GM19438 (cell line): Measurements from ENCODE around the gene NKX1-1.
"Not testable (repeated sequence)": the region's sequence is repeated elsewhere in the genome, so short reads cannot be mapped to it uniquely, and the experiment has no call there.

Source experiments
- ATAC-seq: cut with Tn5 transposase; IDR thresholded peaks from one replicate; pipeline ENCODE4 v1.9.1; 2021; ENCODE audit warnings: low read depth; ENCODE audit not compliant: unreplicated experiment

Gene NKX1-1

DNA sequence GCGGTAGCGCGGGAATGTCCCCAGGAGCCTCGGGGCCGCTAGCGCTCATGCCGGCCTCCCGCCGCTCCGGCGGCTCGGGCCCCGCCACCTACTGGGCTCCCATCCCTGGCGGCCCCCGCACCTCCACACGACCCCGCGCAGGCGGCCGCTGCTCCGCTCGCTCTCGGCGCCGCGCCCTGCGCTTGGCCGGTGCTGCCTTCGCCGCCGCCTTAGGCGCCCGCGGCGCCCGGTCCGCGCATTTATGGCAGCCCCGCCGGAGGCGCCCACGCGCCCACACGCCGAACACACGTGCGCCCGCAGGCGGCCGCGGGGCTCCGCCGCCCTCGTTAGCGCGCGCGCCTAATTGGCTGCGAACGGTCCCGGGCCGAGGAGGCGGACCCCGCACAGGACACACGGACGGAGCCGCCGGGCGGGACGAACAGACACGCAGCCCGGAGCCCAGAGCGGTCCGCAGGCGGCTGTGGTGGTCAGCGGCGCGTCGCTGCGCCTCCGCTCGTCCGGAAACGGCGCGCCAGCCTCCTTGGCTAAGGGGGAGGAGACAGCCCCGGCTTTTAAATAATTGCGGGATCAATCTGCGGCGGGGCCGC lies at the start of gene NKX1-1:
Gene NKX1-1, minus strand, starts transcription at position 49 of the 587 bp plus-strand sequence. Its CDS starts 0 bp downstream, at position 49.
- no peak for ATAC-seq

DNA sequence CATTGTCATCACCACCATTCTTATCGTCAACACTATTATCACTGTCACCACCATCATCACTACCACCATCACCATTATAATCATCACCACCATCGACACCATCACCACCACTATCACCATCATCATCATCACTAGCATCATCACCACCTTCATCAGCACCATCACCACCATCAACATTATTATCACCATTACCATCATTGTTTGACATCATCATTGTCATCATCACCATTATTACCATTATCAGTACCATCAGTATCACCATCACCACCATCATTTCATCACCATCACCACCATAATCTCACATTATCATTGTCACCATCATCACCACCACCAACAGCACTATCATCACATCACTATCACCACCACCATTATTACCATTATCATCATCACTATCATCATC lies 47.5 kb upstream of the NKX1-1 start:
- no peak for ATAC-seq

DNA sequence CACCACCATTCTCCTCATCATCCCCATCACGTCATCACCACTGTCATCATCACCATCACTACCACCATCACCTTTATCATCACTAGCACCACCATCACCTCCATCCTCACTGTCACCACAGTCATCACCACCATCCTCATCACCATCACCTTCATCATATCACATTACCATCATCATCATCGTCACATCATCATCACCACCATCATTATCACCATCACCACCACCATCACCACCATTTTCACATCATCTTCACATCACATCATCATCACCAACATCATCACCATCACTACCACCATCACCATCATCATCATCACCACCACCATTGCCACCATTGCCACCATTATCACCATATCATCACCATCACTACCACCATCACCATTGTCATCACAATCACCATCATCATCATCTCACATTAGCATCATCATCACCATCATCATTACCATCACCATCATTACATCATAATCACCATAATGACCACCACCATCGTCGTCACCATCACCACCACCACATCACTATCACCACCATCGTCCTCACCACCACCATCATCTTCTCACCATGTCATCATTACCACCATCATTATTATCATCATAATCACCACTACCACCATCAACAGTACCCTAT lies 46.3 kb upstream of the NKX1-1 start:
- ATAC-seq: no peak

DNA sequence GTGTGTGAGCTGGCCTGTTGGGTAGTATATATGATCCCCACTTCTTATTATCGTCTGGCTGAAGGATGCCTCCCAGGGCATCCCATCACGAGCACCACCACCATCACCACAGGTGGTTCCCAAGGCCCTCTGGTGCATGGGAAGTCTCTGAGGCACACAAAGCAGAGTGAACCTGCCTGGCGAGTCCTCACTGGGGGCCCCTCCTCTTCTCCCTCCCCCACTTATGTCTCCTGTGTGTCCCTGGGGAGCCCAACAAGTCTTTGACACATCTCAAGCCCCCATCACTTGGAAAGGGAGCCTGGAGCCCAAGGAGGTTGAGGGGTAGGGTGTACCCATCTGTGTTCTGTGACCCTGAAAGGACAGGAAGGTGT lies 45.5 kb upstream of the NKX1-1 start:
- ATAC-seq: no peak

DNA sequence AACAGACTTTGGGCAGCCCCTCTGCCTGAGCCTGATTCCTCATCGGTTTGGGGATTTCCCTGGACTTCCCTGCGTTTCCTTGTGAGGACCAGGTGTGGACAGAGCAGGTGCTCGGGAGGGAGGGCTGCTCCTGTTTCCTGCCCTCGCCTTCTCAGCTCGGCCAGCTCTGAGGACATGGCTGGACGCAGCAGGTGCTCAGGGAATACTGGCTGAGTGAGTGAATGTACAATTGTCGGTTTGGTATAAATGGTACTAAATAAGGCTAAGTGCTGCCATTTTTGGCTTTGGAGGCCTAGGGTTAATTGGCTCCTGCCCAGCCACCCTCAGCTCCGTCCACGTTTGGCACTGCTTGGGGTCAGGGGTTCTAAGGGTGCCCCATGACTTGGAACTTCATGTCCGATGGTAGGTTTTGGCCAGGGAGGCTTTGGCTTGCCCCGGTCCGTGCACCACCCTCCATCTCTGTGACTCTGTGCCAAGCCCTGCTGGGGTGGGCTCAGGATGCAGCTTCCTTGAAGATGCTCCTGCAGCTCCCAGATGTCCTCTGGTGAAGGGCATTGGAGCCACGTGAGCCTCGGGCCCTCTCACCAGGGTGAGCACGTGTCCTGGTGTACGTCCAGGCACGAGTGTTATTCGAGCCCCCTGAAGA lies 45.0 kb upstream of the NKX1-1 start:
- no peak for ATAC-seq

DNA sequence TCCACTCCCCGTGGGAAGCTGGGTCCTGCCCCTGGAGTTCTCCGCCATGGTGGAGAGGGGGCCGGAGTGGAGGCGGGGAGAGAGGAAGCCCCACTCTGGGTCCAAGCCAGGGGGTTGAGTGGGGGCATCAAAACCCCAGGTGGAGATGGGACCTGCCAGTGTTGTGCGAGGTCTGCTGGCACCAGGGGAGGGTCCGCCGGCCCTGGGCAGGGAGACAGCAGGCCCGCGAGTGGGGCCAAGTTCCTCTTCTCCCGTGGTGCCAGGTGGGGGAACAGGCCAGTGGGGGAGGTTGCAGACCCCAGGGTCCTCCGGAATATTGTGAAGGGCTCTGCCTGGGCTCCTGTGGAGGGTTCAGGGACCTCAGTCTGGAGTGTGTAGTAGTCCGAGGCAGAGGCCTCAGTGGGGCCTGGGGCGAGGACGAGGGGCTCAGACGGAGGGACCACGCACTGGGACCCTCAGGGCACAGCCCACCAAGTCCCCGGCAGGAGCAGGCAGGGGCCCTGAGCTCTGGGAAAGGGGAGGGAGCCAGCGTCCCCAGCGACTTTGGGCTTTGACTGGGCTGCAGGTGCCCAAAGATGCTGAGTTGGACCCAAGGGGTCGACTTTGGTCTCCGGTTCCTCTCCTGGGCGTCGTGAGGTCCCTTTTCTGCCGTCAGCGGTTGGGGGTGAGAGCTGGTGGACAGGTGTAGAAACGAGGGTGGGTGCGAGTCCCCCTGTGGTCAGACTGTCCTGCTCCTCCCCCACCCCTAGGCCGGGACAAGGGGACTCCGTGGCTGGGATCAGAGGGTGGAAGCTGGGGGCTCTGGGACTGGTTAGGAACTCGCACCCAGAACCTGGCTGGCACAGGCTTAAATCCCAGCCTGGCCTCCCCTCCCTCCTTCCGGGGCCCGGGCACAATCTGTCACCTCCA lies 43.8 kb upstream of the NKX1-1 start:
- no peak for ATAC-seq

DNA sequence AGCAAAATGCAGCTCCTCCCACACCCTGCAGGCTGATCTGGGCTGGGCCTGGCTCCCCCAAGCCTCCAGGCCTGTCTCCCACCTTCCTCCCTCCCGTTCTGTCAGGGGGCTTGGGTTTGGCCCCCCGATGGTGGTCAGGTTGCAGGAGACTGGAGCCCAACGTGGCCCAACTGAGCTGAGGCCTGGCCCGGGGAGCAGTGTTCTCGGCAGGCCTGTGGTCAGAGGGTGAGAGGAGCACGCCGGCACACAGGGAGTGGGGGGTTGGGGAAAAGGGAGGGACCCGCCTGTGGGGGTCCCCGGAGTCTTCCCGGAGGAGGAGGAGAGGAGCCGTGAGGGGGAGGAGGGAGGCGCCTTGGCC lies 43.2 kb upstream of the NKX1-1 start:
- no peak for ATAC-seq

DNA sequence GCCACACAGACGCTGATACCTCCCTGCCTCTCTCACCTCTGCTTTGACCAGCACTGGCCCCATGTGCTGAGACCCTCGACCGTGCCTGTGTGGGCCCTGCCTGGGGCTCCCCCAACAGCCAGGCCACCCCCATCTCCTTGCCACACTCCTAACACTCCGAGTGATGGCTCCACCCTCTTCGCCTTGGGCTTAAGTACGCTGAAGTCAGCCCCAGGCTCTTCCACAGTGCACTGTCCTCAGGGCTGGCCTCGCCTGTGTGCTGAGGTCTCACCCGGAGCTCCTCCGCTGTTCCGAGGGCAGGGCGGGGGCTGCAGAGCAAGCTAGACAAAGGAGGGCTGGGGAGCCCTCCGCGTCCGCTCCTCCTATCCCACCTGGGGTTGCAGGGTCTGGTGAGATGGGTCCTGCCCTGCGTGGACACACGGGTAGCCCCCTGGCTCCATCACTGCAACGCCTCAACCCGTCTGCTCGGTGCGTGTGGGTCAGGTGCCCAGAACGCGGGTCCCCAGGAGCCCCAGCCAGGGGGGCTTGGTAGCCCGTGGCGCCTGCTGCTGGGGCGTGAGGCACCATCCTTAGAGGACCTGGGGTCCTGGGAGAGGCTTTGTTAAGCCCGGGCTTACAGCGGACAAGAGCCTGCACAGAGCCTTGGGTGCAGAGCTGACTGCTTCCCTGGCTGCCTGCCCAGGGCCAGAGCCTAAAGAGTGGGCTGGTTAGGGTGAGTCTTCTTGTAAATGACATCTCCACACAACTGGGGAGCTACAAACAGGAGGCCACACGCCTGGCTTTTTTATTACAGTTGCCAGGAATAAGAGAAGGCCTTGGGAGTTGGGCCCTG lies 42.6 kb upstream of the NKX1-1 start:
- no peak for ATAC-seq

DNA sequence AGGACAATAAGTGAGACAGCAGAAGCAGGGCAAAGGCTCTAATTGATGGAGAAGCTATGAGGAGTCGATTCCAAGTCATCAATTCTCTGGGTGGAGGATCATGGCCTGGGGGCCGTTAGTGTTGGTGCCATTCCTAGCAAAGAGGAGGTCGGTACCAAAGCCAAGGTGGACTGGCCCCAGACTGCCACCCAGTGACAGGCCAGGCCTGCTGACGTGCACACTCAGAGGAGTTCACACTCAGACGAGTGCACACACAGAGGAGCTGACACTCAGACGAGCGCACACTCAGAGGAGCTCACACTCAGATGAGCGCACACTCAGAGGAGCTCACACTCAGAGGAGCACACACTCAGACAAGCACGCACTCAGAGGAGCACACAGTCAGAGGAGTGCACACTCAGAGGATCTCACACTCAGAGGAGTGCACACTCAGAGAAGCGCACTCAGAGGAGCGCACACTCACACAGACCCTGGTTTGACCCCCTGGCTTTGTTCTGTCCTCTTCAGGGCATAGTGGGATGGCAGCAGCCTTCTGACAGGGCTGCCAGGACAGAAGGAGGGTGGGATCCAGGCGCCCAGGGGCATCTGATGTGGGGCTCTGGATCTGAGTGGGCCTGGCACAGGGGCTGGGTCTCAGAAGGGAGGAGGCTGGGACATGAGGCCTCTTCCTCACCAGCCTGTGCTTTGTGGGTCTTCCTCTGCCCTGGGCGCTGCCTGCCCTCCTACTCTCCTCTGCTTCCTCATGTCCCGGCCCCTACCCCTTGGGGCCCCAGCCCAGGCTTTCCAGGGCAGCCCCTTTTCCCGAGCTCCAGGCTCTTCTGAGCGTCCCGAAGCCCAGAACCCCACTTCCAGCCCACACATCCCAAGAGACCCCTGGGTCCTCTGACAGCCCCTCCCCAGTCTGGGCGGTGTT lies 41.7 kb upstream of the NKX1-1 start:
- ATAC-seq: no peak

DNA sequence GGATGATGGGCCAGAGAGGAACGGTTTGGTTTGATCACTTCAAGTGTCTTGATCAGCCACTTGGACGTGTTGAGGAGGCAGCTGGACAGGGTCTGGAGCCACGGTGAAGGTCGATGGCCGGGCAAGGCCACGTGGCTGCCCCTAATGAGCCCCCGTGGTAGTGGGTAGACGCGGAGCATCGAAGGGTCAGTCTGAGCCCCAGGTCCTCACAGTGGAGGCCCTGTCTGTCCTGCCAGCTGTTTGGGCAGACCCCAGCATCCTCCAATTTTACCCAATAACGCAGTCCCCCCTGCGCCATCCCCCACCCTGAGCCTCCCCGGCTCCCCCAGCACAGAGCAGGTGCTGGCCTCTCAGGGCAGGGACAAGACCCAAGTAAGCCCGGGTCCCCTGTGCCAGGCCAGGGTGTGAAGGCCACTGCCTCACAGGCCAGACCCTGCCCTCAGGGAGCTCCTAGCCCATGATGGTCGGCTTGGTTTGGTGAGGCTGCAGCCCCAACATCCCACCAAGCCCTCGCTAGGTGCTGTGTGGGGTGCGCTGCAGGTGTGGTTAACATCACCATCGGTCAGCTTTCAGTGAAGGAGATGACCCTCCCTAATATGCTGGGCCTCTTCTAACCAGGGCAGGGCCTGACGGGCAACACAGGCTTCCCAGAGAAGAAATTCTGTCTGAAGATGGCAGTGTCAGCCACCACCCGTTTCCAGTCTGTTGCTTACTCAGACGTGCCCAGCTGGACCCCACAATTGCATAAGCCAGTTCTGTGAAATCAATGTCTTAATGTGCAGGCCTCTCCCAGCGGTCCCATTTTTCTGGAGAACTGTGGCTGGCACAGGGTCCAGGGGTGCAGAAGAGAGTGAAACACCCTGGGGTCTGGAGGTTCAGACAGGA lies 40.5 kb upstream of the NKX1-1 start:
- no peak for ATAC-seq

DNA sequence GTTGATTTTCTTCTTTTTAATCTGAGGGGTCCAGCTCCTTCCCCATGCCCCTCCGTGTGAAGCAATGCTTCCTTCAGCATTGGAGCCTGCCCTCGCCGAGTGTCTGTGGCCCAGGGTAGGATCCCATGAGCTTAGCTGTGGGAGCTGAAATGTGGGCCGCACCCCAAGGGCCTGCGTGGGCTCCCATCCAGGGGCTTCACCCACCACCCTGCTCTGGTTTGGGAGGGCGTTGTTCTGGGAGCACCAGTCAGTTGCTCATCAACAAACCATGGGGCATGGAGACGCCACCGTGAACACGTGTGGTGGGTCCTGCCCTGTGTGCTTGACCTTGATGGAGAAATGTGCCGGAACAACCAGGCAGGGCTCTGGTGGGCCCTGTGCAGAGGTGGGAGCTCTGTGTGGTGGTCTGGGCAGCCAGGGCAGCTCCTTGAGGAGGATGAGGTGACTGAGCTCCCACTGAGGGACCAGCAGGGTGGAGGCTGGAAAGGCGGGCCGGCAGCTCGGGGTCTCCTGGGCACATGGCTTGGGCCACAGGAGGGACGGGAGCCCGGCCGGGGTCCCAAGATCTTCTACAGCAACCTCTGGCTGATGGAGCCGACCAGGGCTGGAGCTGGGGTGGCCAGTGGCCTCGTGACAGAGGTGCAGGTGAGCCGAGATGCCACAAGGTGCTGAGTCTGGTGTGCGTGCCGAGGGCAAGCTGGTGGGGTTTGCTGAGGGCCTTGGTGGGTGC lies 39.6 kb upstream of the NKX1-1 start:
- ATAC-seq: no peak

DNA sequence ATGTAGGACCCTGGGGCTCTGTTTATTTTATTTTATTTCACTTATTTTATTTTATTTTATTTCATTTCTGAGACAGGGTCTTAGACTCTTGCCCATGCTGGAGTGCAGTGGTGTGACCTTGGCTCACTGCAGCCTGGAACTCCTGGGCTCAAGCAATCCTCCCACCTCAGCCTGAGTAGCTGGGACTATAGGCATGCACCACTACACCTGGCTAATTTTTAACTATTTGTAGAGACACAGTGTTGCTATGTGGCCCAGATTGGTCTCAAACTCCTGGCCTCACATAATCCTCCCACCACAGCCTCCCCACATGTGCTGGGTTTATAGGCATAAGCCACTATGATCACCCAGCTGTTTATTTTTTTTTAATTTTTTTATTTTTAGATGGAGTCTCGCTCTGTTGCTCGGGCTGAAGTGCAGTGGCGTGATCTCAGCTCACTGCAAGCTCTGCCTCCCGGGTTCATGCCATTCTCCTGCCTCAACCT lies 37.5 kb upstream of the NKX1-1 start:
- not testable (repeated sequence) for ATAC-seq

DNA sequence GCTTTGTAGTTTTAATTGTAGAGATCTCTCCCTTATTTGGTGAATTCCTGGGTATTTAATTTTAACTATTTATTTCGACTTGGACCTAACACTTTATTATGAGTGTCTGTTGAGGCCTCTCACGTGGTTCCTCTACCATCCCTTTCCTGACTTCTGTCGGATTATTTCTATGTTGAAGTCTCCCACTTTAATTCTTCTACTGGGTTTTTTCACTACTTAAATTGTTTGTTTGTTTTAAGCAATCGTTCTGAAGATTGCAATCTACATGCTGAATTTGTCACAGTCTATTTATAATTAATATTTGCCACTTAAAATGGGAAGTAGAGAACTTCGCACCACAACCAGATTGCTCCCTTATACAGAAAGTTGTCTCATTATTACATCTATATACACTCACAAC lies 20.8 kb upstream of the NKX1-1 start:
- ATAC-seq: no peak

DNA sequence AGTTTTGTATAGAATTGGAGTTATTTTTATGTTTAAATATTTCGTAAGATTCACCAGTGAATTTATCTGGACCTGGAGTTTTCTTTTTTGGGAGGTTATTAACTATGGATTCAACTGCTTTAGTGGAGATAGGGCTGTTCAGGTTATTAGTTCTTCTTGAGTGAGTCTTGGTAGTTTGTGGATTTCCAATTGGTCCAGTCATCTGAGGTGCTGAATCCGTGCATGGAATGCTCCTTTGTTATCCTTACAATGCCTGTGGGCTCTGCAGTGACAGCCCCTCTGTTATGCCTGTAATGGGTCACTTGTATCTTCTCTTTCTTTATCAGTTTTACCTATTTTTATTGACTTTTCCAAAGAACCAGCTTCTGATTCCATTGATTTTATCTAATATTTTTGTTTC lies 15.4 kb upstream of the NKX1-1 start:
- no peak for ATAC-seq

DNA sequence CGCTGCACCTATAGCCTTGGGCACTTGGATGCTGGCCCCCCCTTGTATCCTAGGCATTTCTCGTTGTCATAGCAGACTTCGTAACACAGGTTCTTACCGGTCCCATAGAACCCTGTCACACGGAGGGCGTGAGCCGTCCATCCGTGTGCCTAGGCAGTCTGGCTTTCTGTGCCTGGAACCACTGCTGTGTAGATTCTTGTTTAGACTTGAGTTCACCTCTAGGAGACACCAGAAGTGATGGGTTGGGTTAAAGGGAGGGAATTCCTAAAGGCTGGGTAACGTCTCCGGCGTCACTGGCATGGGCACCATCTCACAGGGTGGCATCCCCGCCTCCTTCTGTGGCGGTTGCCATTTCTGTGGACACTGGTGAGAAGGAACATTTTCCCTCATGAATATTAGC lies 13.5 kb upstream of the NKX1-1 start:
- ATAC-seq: no peak

DNA sequence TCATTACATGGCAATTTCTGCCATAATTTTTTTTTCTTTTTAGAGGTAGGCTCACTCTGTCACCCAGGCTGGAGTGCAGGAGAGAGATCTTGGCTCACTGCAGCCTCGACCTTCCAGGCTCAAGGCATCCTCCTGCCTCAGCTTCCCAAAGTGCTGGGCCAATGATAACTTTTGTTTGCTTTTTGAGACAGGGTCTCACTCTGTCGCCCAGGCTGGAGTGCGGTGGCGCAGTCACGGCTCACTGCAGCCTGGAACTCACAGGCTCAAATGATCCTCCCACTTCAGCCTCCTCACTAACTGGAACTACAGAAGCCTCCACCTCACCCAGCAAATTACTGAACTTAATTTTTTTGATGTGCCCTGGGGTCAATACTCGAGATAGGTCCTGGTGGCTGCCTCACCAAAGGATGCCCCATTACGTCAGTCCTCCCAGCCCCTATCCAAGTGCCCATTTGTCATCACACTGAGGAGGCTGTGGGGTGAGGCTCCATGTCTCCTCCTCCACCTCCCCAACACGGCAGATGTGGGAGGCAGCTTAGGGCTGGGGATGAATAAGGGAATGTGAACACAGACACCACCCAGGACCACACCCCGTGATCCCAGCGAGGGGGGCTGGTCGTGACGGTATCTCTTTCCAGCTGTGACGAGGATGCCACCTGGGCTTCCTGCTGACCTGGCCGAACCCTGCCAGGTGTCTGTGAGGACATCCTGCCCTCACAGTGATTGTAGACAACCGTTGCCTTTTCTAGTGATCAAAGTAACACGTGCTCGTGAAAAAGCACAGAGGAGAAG lies 12.4 kb upstream of the NKX1-1 start:
- no peak for ATAC-seq
